Uterus (tissue), 2 donors: ENCODE data around the gene ANKRD35.

Source experiments
- CTCF ChIP-seq, 4 experiments: fragments of 200-600 bp in 2 of 4; fragments of 450-650 bp in 2 of 4; sonication (generic) in 2 of 4; IDR thresholded peaks; one replicate each; pipeline ENCODE4 v1.5.1; 2016 to 2019; ENCODE audit warnings: antibody characterized with exemption in 4 of 4, mild to moderate bottlenecking in 2 of 4, moderate library complexity in 1 of 4
- POLR2A ChIP-seq, 2 donors: fragments of 450-650 bp; IDR thresholded peaks; one replicate each; pipeline ENCODE4 v1.6.1; 2016; ENCODE audit warnings: antibody characterized with exemption in 2 of 2, mild to moderate bottlenecking in 1 of 2, moderate library complexity in 1 of 2

GRCh38 chr1:145898756-145899155 lies 13.1 kb upstream of the ANKRD35 start:
- TF ChIP-seq CTCF (IDR thresholded peaks at IDR 0.05) (no peak), POLR2A (IDR thresholded peaks at IDR 0.05) (no peak)
